Activated CD8-positive, alpha-beta memory T cell treated with anti-CD3 and anti-CD28 coated beads for 1 hour (primary cell): ENCODE results near the gene ARHGAP42.

Experiments
- DNase-seq, 2 donors: peaks; one replicate each; pipeline ENCODE4 v3.0.0-alpha.2; 2020; ENCODE audit warnings: low read depth in 1 of 2; ENCODE audit errors: extremely low read depth in 1 of 2

ARHGAP42 gene

GRCh38 chr11:100793525-100793924 lies 106.4 kb downstream of the ARHGAP42 start:
- DNase-seq: no peak

GRCh38 chr11:100794446-100794845 lies 107.4 kb downstream of the ARHGAP42 start:
- DNase-seq: no peak

- no peak for DNase-seq
These were observed 112.4 kb downstream of the ARHGAP42 start for GRCh38 chr11:100799445-100799844.

GRCh38 chr11:100800202-100800601 lies 113.1 kb downstream of the ARHGAP42 start:
- DNase-seq: no peak

GRCh38 chr11:100801225-100801999 lies 114.3 kb downstream of the ARHGAP42 start:
- no peak for DNase-seq

- no peak for DNase-seq
These were observed 118.6 kb downstream of the ARHGAP42 start for GRCh38 chr11:100805506-100806199.

- DNase-seq: no peak
These were observed 119.2 kb downstream of the ARHGAP42 start for GRCh38 chr11:100806296-100806695.

- no peak for DNase-seq
These were observed 121.9 kb downstream of the ARHGAP42 start for GRCh38 chr11:100808904-100809491.

- no peak for DNase-seq
These were observed 123.1 kb downstream of the ARHGAP42 start for GRCh38 chr11:100810146-100810545.

- DNase-seq: no peak
These were observed 123.6 kb downstream of the ARHGAP42 start for GRCh38 chr11:100810666-100811065.

GRCh38 chr11:100812517-100812916 lies 125.4 kb downstream of the ARHGAP42 start:
- no peak for DNase-seq

GRCh38 chr11:100815787-100816330 lies 128.8 kb downstream of the ARHGAP42 start:
- DNase-seq: no peak

GRCh38 chr11:100816823-100817222 lies 129.7 kb downstream of the ARHGAP42 start:
- DNase-seq: no peak

- no peak for DNase-seq
These were observed 130.5 kb downstream of the ARHGAP42 start for GRCh38 chr11:100817620-100818019.

GRCh38 chr11:100820621-100821020 lies 133.5 kb downstream of the ARHGAP42 start:
- DNase-seq: no peak

GRCh38 chr11:100821198-100821597 lies 134.1 kb downstream of the ARHGAP42 start:
- no peak for DNase-seq

- DNase-seq: no peak
These were observed 136.3 kb downstream of the ARHGAP42 start for GRCh38 chr11:100823360-100823759.

GRCh38 chr11:100824041-100824809 lies 137.1 kb downstream of the ARHGAP42 start:
- DNase-seq: no peak

- DNase-seq: no peak
These were observed 138.5 kb downstream of the ARHGAP42 start for GRCh38 chr11:100825626-100826025.

- no peak for DNase-seq
These were observed 141.0 kb downstream of the ARHGAP42 start for GRCh38 chr11:100827934-100828661.
